ENCODE data around the gene UBAC2.
A peak's percentile ranks its signal among the peaks of the same experiment; 100 is the strongest.

UBAC2 gene

GRCh38 chr13:99200432-99201167, at the start of gene UBAC2:
Gene UBAC2 (plus strand): TSS chr13:99200854. CDS start chr13:99200909, 55 bp downstream.
- DNase-seq = peak; percentile 71 to 93

GRCh38 chr13:99151516-99151915, 49.1 kb upstream of the UBAC2 start:
- no peak for DNase-seq

GRCh38 chr13:99153219-99153618, 47.4 kb upstream of the UBAC2 start:
- DNase-seq = no peak

- DNase-seq = no peak
Observed at GRCh38 chr13:99154064-99154463, 46.6 kb upstream of the UBAC2 start.

GRCh38 chr13:99155821-99156220, 44.8 kb upstream of the UBAC2 start:
- no peak for DNase-seq

GRCh38 chr13:99157046-99157445, 43.6 kb upstream of the UBAC2 start:
- no peak for DNase-seq

- DNase-seq = no peak
Observed at GRCh38 chr13:99158846-99159245, 41.8 kb upstream of the UBAC2 start.

GRCh38 chr13:99159331-99160061, 41.2 kb upstream of the UBAC2 start:
- no peak for DNase-seq

- no peak for DNase-seq
Observed at GRCh38 chr13:99160415-99160814, 40.2 kb upstream of the UBAC2 start.

GRCh38 chr13:99161512-99161911, 39.1 kb upstream of the UBAC2 start:
- no peak for DNase-seq

- no peak for DNase-seq
Observed at GRCh38 chr13:99162567-99163361, 37.9 kb upstream of the UBAC2 start.

- no peak for DNase-seq
Observed at GRCh38 chr13:99164226-99164625, 36.4 kb upstream of the UBAC2 start.

GRCh38 chr13:99165753-99166587, 34.7 kb upstream of the UBAC2 start:
- no peak for DNase-seq

- no peak for DNase-seq
Observed at GRCh38 chr13:99172951-99173350, 27.7 kb upstream of the UBAC2 start.

GRCh38 chr13:99173606-99174005, 27.0 kb upstream of the UBAC2 start:
- no peak for DNase-seq

- DNase-seq = no peak
Observed at GRCh38 chr13:99174533-99175100, 26.0 kb upstream of the UBAC2 start.

- DNase-seq = peak in 1 of 2 experiments; percentile 43
Observed at GRCh38 chr13:99176309-99177276, 24.1 kb upstream of the UBAC2 start.

GRCh38 chr13:99178636-99179035, 22.0 kb upstream of the UBAC2 start:
- no peak for DNase-seq

GRCh38 chr13:99179460-99179859, 21.2 kb upstream of the UBAC2 start:
- no peak for DNase-seq

- DNase-seq = no peak
Observed at GRCh38 chr13:99182439-99182838, 18.2 kb upstream of the UBAC2 start.

- no peak for DNase-seq
Observed at GRCh38 chr13:99185606-99186005, 15.0 kb upstream of the UBAC2 start.
